Ascending aorta (tissue), 2 donors: Measurements from ENCODE around the gene SLC28A3. TPM values are rescaled to one million over a fixed set of nuclear protein-coding genes. Genes with fewer than 3 reads are reported as not detected.
"Not testable (repeated sequence)": the region's sequence is repeated elsewhere in the genome, so short reads cannot be mapped to it uniquely, and the experiment has no call there.

ENCODE experiments used
- DNase-seq, 2 donors: peaks; one replicate each; pipeline ENCODE4 v3.0.0-alpha.2; 2019; ENCODE audit warnings: low spot score in 2 of 2
- H3K27ac ChIP-seq, 2 donors: fragments of 200-600 bp; sonication (generic); one replicate each; pipeline ENCODE4 v1.5.1; 2016 to 2017; ENCODE audit warnings: mild to moderate bottlenecking in 1 of 2
- H3K27me3 ChIP-seq: fragments of 200-600 bp; sonication (generic); one replicate; pipeline ENCODE4 v1.5.1; 2017
- H3K36me3 ChIP-seq, 2 donors: fragments of 200-600 bp; sonication (generic); one replicate each; pipeline ENCODE4 v1.5.1; 2016
- H3K4me1 ChIP-seq, 2 donors: fragments of 200-600 bp; sonication (generic); one replicate each; pipeline ENCODE4 v1.5.1; 2016 to 2017; ENCODE audit warnings: mild to moderate bottlenecking in 1 of 2
- H3K4me3 ChIP-seq, 2 donors: fragments of 200-600 bp; sonication (generic); one replicate each; pipeline ENCODE4 v1.5.1; 2016 to 2017; ENCODE audit warnings: mild to moderate bottlenecking in 1 of 2
- H3K9me3 ChIP-seq, 2 donors: fragments of 200-600 bp; sonication (generic); one replicate each; pipeline ENCODE4 v1.5.1; 2016
- CTCF ChIP-seq, 3 experiments: fragments of 200-600 bp in 2 of 3; fragments of 450-650 bp in 1 of 3; sonication (generic) in 2 of 3; IDR thresholded peaks; one replicate each; pipeline ENCODE4 v1.5.1; 2016 to 2019; ENCODE audit warnings: antibody characterized with exemption in 3 of 3, mild to moderate bottlenecking in 1 of 3, moderate library complexity in 1 of 3
- intact Hi-C: fragments of 100-400 bp; cut with DNase I; formaldehyde crosslinking; loops from one replicate; pipeline ENCODE4 v1.15.1; 2023
- total RNA-seq: library from RNA; depleted of rRNA; stranded (reverse); fragments of >200 nt; gene quantifications from one replicate; pipeline ENCODE4 v1.1.0, GENCODE V29; 2016

The SLC28A3 gene
- total RNA-seq, 1 donor from 2014 or later: not detected

GRCh38 chr9:84374013-84374412 lies 33.5 kb upstream of the SLC28A3 start:
- H3K9me3 ChIP-seq: no peaks in the 10 kb centered on the region
- no peak overlapping the region for H3K27ac ChIP-seq
- intact Hi-C loops: no loop called here
- no peaks in the 10 kb centered on the region for H3K4me1 ChIP-seq
- DNase-seq: no peak
- no peaks in the 10 kb centered on the region for H3K27me3 ChIP-seq
- no peaks in the 10 kb centered on the region for H3K36me3 ChIP-seq
- H3K4me3 ChIP-seq: no peak overlapping the region
- no peak for TF ChIP-seq CTCF (IDR thresholded peaks at IDR 0.05)

DNA sequence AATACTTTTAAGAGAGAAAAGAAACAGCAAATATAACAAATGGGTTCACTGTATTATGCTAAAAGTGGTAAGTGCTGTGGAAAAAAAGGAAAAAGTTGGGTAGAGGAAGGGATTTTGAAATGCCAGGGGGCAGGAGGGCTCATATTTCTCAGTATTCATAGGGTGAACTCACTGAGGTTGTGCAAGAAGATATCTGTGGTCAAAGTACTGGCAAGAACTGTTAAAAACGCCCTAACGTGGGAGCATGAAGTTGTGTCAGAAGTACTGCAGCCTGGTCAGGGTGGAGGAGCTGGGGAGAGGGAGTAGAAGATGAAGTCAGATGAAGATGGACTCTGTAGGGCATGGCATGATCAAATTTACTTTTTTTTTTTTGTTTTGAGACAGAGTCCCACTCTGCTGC lies 31.2 kb upstream of the SLC28A3 start:
- Histone ChIP-seq H3K4me1 (no peaks in the 10 kb centered on the region), H3K9me3 (no peaks in the 10 kb centered on the region), H3K27me3 (no peaks in the 10 kb centered on the region), H3K4me3 (no peak overlapping the region), H3K27ac (no peak overlapping the region), H3K36me3 (no peaks in the 10 kb centered on the region)
- no peak for TF ChIP-seq CTCF (IDR thresholded peaks at IDR 0.05)
- intact Hi-C loops: no loop called here
- no peak for DNase-seq

DNA sequence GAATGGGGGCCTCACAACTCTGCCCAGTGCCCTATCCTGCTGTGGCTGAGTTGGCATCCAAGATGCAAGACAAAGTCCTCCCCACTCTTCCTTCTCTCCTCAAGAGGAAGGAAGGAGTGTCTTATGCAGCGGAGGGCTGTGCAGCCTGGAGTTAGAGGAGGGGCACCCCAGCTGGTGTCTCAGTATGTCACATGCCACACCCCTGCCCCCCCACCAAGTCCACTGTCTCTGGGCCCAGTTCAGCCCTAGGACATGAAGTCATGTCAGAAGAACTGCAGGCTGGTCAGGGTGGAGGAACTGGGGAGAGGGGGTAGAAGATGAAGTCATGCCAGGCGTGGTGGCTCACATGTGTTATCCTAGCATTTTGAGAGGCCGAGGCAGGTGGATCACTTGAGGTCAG lies 28.0 kb upstream of the SLC28A3 start:
- intact Hi-C loops: no loop called here
- TF ChIP-seq CTCF (IDR thresholded peaks at IDR 0.05): no peak
- no peak overlapping the region for H3K4me3 ChIP-seq
- no peak overlapping the region for H3K27ac ChIP-seq
- H3K4me1 ChIP-seq: no peaks in the 10 kb centered on the region
- no peak for DNase-seq
- H3K9me3 ChIP-seq: no peaks in the 10 kb centered on the region
- H3K27me3 ChIP-seq: no peaks in the 10 kb centered on the region
- H3K36me3 ChIP-seq: no peaks in the 10 kb centered on the region

DNA sequence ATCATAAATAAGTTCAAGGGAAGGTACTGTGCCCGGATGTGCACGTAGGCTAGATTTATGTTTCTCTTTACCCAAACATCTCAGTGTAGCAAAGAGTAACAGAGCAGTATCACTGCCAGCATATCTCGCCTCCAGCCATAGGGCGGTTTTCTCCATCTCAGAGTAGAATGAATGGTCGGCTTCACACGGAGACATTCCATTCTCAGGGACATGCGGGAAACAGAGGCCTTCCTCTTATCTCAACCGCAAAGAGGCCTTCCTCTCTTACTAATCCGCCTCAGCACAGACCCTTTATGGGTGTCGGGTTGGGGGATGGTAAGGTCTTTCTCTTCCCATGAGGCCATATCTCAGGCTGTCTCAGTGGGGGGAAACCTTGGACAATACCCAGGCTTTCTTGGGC lies 27.2 kb upstream of the SLC28A3 start:
- H3K36me3 ChIP-seq, H3K4me1 ChIP-seq, intact Hi-C loops, H3K27me3 ChIP-seq, DNase-seq, H3K27ac ChIP-seq, H3K9me3 ChIP-seq, H3K4me3 ChIP-seq: not testable (repeated sequence)

DNA sequence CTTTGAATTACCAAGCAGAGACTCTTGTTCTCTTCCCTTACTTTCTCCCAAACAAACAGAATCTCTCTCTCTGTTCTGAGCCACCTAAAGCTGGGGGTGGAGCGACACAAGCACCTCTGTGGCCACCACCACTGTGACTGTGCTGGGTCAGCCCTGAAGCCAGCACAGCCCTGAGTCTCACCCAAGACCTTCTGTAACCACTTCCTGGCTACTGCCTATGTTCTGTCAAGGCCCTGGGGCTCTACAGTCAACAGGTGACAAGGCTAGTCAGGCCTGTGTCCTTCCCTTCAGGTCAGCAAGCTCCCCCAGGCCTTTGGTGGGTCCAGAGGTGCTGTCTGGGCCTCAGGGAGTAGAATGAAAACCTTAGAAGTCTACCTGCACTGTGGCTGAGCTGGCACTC lies 26.1 kb upstream of the SLC28A3 start:
- H3K4me1 ChIP-seq: no peaks in the 10 kb centered on the region
- H3K27ac ChIP-seq: no peak overlapping the region
- H3K27me3 ChIP-seq: no peaks in the 10 kb centered on the region
- no peaks in the 10 kb centered on the region for H3K36me3 ChIP-seq
- no peak for DNase-seq
- intact Hi-C loops: no loop called here
- no peak overlapping the region for H3K4me3 ChIP-seq
- TF ChIP-seq CTCF (IDR thresholded peaks at IDR 0.05): no peak
- no peaks in the 10 kb centered on the region for H3K9me3 ChIP-seq

- H3K27me3 ChIP-seq, H3K4me1 ChIP-seq, DNase-seq, H3K4me3 ChIP-seq, H3K9me3 ChIP-seq, intact Hi-C loops, H3K27ac ChIP-seq, H3K36me3 ChIP-seq: not testable (repeated sequence)
Observed at GRCh38 chr9:84364894-84365490, 24.4 kb upstream of the SLC28A3 start.

- intact Hi-C loops: no loop called here
- H3K9me3 ChIP-seq: no peaks in the 10 kb centered on the region
- no peak overlapping the region for H3K4me3 ChIP-seq
- H3K36me3 ChIP-seq: no peaks in the 10 kb centered on the region
- DNase-seq: no peak
- H3K27ac ChIP-seq: no peak overlapping the region
- TF ChIP-seq CTCF (IDR thresholded peaks at IDR 0.05): no peak
- no peaks in the 10 kb centered on the region for H3K4me1 ChIP-seq
- no peaks in the 10 kb centered on the region for H3K27me3 ChIP-seq
Observed at GRCh38 chr9:84361645-84362044, 21.1 kb upstream of the SLC28A3 start.
